COLO668 (cell line): ENCODE results near the gene ERVH48-1.
"Not testable (repeated sequence)": the region's sequence is repeated elsewhere in the genome, so short reads cannot be mapped to it uniquely, and the experiment has no call there.

Experiments
- DNase-seq: peaks from one replicate; lab custom pipeline; 2025; ENCODE audit not compliant: unreplicated experiment; lab: John Stamatoyannopoulos, UW

Gene ERVH48-1

GRCh38 chr21:42939582-42940413 lies 14.4 kb upstream of the ERVH48-1 start:
- no peak for DNase-seq

- not testable (repeated sequence) for DNase-seq
Measured at GRCh38 chr21:42938606-42938995, 13.2 kb upstream of the ERVH48-1 start.

GRCh38 chr21:42937960-42938605 lies 12.7 kb upstream of the ERVH48-1 start:
- no peak for DNase-seq

- DNase-seq: not testable (repeated sequence)
Measured at GRCh38 chr21:42937034-42937940, 11.9 kb upstream of the ERVH48-1 start.

- DNase-seq: not testable (repeated sequence)
Measured at GRCh38 chr21:42936360-42936759, 10.9 kb upstream of the ERVH48-1 start.

- not testable (repeated sequence) for DNase-seq
Measured at GRCh38 chr21:42933973-42934372, 8.5 kb upstream of the ERVH48-1 start.

GRCh38 chr21:42933137-42933970 lies 7.9 kb upstream of the ERVH48-1 start:
- peak; percentile 44 for DNase-seq

- not testable (repeated sequence) for DNase-seq
Measured at GRCh38 chr21:42932378-42933136, 7.1 kb upstream of the ERVH48-1 start.

- no peak for DNase-seq
Measured at GRCh38 chr21:42931560-42932235, 6.3 kb upstream of the ERVH48-1 start.

- DNase-seq: no peak
Measured at GRCh38 chr21:42929969-42930368, 4.5 kb upstream of the ERVH48-1 start.

- not testable (repeated sequence) for DNase-seq
Measured at GRCh38 chr21:42927474-42928200, 2.2 kb upstream of the ERVH48-1 start.

- DNase-seq: no peak
Measured at GRCh38 chr21:42924433-42924751, 1.0 kb downstream of the ERVH48-1 start.

GRCh38 chr21:42923553-42924432 lies 1.6 kb downstream of the ERVH48-1 start:
- peak; percentile 84 for DNase-seq

- no peak for DNase-seq
Measured at GRCh38 chr21:42922918-42923317, 2.5 kb downstream of the ERVH48-1 start.

- no peak for DNase-seq
Measured at GRCh38 chr21:42921927-42922326, 3.5 kb downstream of the ERVH48-1 start.

- peak; percentile 61 for DNase-seq
Measured at GRCh38 chr21:42918291-42918690, 7.1 kb downstream of the ERVH48-1 start.

GRCh38 chr21:42913476-42913875 lies 12.0 kb downstream of the ERVH48-1 start:
- no peak for DNase-seq

- DNase-seq: not testable (repeated sequence)
Measured at GRCh38 chr21:42911920-42912319, 13.5 kb downstream of the ERVH48-1 start.
